ENCODE measurements around the gene CEPT1.

CEPT1 gene

GRCh38 chr1:111192658-111193519, 52.9 kb downstream of the CEPT1 start:
- no peak for DNase-seq (ENCODE audit: low read depth in 3 of 3)

- DNase-seq (ENCODE audit: low read depth in 3 of 3), result no peak
Observed at GRCh38 chr1:111193712-111194480, 53.9 kb downstream of the CEPT1 start.

- DNase-seq (ENCODE audit: low read depth in 3 of 3), result no peak
Observed at GRCh38 chr1:111195002-111195684, 55.1 kb downstream of the CEPT1 start.

GRCh38 chr1:111196213-111196612, 56.2 kb downstream of the CEPT1 start:
- no peak for DNase-seq (ENCODE audit: low read depth in 3 of 3)

- DNase-seq (ENCODE audit: low read depth in 3 of 3), result peak in 1 of 3 donors; percentile 46
Observed at GRCh38 chr1:111197598-111198284, 57.7 kb downstream of the CEPT1 start.

- no peak for DNase-seq (ENCODE audit: low read depth in 3 of 3)
Observed at GRCh38 chr1:111198836-111199235, 58.8 kb downstream of the CEPT1 start.

GRCh38 chr1:111199329-111199728, 59.3 kb downstream of the CEPT1 start:
- no peak for DNase-seq (ENCODE audit: low read depth in 3 of 3)

- peak; percentile 46 to 62 (median 61) for DNase-seq (ENCODE audit: low read depth in 3 of 3)
Observed at GRCh38 chr1:111199881-111200801, 60.1 kb downstream of the CEPT1 start, which contains the start of gene DENND2D. Gene DENND2D, minus strand, starts transcription at chr1:111200646. Its CDS starts 187 bp downstream, at chr1:111200459.

- DNase-seq (ENCODE audit: low read depth in 3 of 3), result no peak
Observed at GRCh38 chr1:111200802-111201161, 60.8 kb downstream of the CEPT1 start.

- DNase-seq (ENCODE audit: low read depth in 3 of 3), result no peak
Observed at GRCh38 chr1:111201275-111202090, 61.5 kb downstream of the CEPT1 start.

GRCh38 chr1:111202366-111202706, 62.3 kb downstream of the CEPT1 start:
- no peak for DNase-seq (ENCODE audit: low read depth in 3 of 3)

- DNase-seq (ENCODE audit: low read depth in 3 of 3), result no peak
Observed at GRCh38 chr1:111202707-111203623, 62.9 kb downstream of the CEPT1 start.

- peak; percentile 65 to 80 (median 80) for DNase-seq (ENCODE audit: low read depth in 3 of 3)
Observed at GRCh38 chr1:111203681-111204200, 63.7 kb downstream of the CEPT1 start.

- peak in 2 of 3 donors; percentile 41 to 44 for DNase-seq (ENCODE audit: low read depth in 3 of 3)
Observed at GRCh38 chr1:111204201-111204982, 64.4 kb downstream of the CEPT1 start.

- no peak for DNase-seq (ENCODE audit: low read depth in 3 of 3)
Observed at GRCh38 chr1:111204983-111205713, 65.1 kb downstream of the CEPT1 start.

GRCh38 chr1:111205714-111206050, 65.7 kb downstream of the CEPT1 start:
- DNase-seq (ENCODE audit: low read depth in 3 of 3), result no peak

- no peak for DNase-seq (ENCODE audit: low read depth in 3 of 3)
Observed at GRCh38 chr1:111208921-111209320, 68.9 kb downstream of the CEPT1 start.

All from stimulated activated CD4-positive, alpha-beta T cell treated with anti-CD3 and anti-CD28 coated beads, TNF-alpha, amount 100 ng/mL, for 48 hours (primary cell).